Measurements from ENCODE around the gene FAAP100.
"Not testable (repeated sequence)": the region's sequence is repeated elsewhere in the genome, so short reads cannot be mapped to it uniquely, and the experiment has no call there.

GRCh38 chr17:81531013-81531412 is 21.1 kb downstream of the FAAP100 start:
- TF ChIP-seq CTCF (IDR thresholded peaks at IDR 0.05; ENCODE audit: poor library complexity, severe bottlenecking); REST (IDR thresholded peaks at IDR 0.05; ENCODE audit: borderline replicate concordance); MXI1 (conservative IDR thresholded peaks at IDR 0.05; ENCODE audit: poor library complexity, severe bottlenecking); EZH2 (IDR thresholded peaks at IDR 0.05; ENCODE audit: borderline replicate concordance, insufficient read depth, low read length, poor library complexity, severe bottlenecking); EP300 (conservative IDR thresholded peaks at IDR 0.05; ENCODE audit: poor library complexity, severe bottlenecking); POLR2AphosphoS5 (IDR thresholded peaks at IDR 0.05); RAD21 (conservative IDR thresholded peaks at IDR 0.05); TAF1 (IDR thresholded peaks at IDR 0.05; ENCODE audit: low read depth): not testable (repeated sequence)
